NCI-H2227 (cell line): ENCODE results near the gene DENND1A.

Experiments used
- DNase-seq: peaks from one replicate; lab custom pipeline; 2025; ENCODE audit not compliant: unreplicated experiment; lab: John Stamatoyannopoulos, UW

DENND1A gene

GRCh38 chr9:123478967-123479602 is 450.8 kb downstream of the DENND1A start:
- DNase-seq: no peak

GRCh38 chr9:123478160-123478559 is 451.8 kb downstream of the DENND1A start:
- DNase-seq: no peak

- DNase-seq: no peak
These were observed 454.5 kb downstream of the DENND1A start for GRCh38 chr9:123475407-123475806.

GRCh38 chr9:123472862-123473614 is 456.9 kb downstream of the DENND1A start:
- peak; percentile 79 for DNase-seq

- DNase-seq: no peak
These were observed 457.9 kb downstream of the DENND1A start for GRCh38 chr9:123471843-123472570.

- no peak for DNase-seq
These were observed 458.7 kb downstream of the DENND1A start for GRCh38 chr9:123470991-123471770.

GRCh38 chr9:123470121-123470782 is 459.7 kb downstream of the DENND1A start:
- no peak for DNase-seq

GRCh38 chr9:123469282-123469681 is 460.6 kb downstream of the DENND1A start:
- no peak for DNase-seq

- DNase-seq: no peak
These were observed 461.4 kb downstream of the DENND1A start for GRCh38 chr9:123468541-123468940.

- no peak for DNase-seq
These were observed 464.6 kb downstream of the DENND1A start for GRCh38 chr9:123465304-123465703.

- no peak for DNase-seq
These were observed 469.8 kb downstream of the DENND1A start for GRCh38 chr9:123460091-123460490.

- DNase-seq: no peak
These were observed 472.3 kb downstream of the DENND1A start for GRCh38 chr9:123457583-123457982.

- DNase-seq: no peak
These were observed 473.9 kb downstream of the DENND1A start for GRCh38 chr9:123456011-123456410.

GRCh38 chr9:123455187-123455586 is 474.7 kb downstream of the DENND1A start:
- no peak for DNase-seq

GRCh38 chr9:123454361-123454760 is 475.6 kb downstream of the DENND1A start:
- DNase-seq: no peak

GRCh38 chr9:123453831-123454321 is 476.1 kb downstream of the DENND1A start:
- DNase-seq: no peak

GRCh38 chr9:123453076-123453667 is 476.8 kb downstream of the DENND1A start:
- DNase-seq: no peak

GRCh38 chr9:123450996-123451395 is 478.9 kb downstream of the DENND1A start:
- DNase-seq: no peak

- DNase-seq: no peak
These were observed 479.7 kb downstream of the DENND1A start for GRCh38 chr9:123450098-123450770.
